CD14-positive monocyte (primary cell): ENCODE data around the gene IL15RA. TPM values are rescaled to one million over a fixed set of nuclear protein-coding genes. Genes with fewer than 3 reads are reported as not detected.

ENCODE experiments used
- DNase-seq, 3 donors: peaks; one replicate each; pipeline ENCODE4 v3.0.0-alpha.2; 2011 to 2022
- H2AFZ ChIP-seq: 2 replicates; pipeline ENCODE4 v1.6.0; 2012; ENCODE audit warnings: mild to moderate bottlenecking, low read depth, low read length, inconsistent platforms; ENCODE audit not compliant: insufficient read depth, poor library complexity, severe bottlenecking
- H3K27ac ChIP-seq, 2 donors: 1 replicate in 1 of 2; 2 replicates in 1 of 2; pipeline ENCODE4 v1.5.1; 2012 to 2013; ENCODE audit warnings: low read length in 2 of 2, control low read depth in 1 of 2, inconsistent platforms in 1 of 2, low read depth in 1 of 2, mild to moderate bottlenecking in 1 of 2
- H3K27me3 ChIP-seq, 2 donors: one replicate each; pipeline versions ENCODE4 v1.6.0 to v1.6.1; 2011 to 2013; ENCODE audit warnings: low read length in 2 of 2; ENCODE audit not compliant: control insufficient read depth in 2 of 2, insufficient read depth in 2 of 2
- H3K36me3 ChIP-seq, 2 donors: replicated peaks in 1 of 2; 1 replicate in 1 of 2; 2 replicates in 1 of 2; pipeline versions ENCODE4 v1.5.1 to v1.6.1; 2012 to 2013; ENCODE audit warnings: low read length in 2 of 2, control low read depth in 1 of 2, inconsistent platforms in 1 of 2, mild to moderate bottlenecking in 1 of 2; ENCODE audit not compliant: insufficient read depth in 2 of 2, control insufficient read depth in 1 of 2
- H3K4me1 ChIP-seq, 2 donors: 1 replicate in 1 of 2; 2 replicates in 1 of 2; pipeline versions ENCODE4 v1.5.1 to v1.6.1; 2012 to 2013; ENCODE audit warnings: low read length in 2 of 2, control low read depth in 1 of 2, inconsistent platforms in 1 of 2, mild to moderate bottlenecking in 1 of 2, moderate library complexity in 1 of 2; ENCODE audit not compliant: insufficient read depth in 2 of 2, control insufficient read depth in 1 of 2
- H3K4me2 ChIP-seq: replicated peaks from 2 replicates; pipeline ENCODE3; 2012; ENCODE audit warnings: low read length, moderate library complexity, mild to moderate bottlenecking; ENCODE audit not compliant: poor library complexity, severe bottlenecking; ENCODE audit errors: extremely low read depth
- H3K4me3 ChIP-seq, 3 experiments: fragments of 200-600 bp in 1 of 3; sonication (generic) in 1 of 3; replicated peaks in 1 of 3; 1 replicate in 2 of 3; 2 replicates in 1 of 3; pipeline ENCODE4 v1.5.1; 2011 to 2013; ENCODE audit warnings: low read length in 3 of 3, mild to moderate bottlenecking in 3 of 3, control low read depth in 2 of 3, low read depth in 2 of 3, inconsistent platforms in 1 of 3, moderate library complexity in 1 of 3
- H3K79me2 ChIP-seq: 2 replicates; pipeline ENCODE4 v1.6.0; 2012; ENCODE audit warnings: mild to moderate bottlenecking, control low read depth, inconsistent platforms, low read length, moderate library complexity; ENCODE audit not compliant: insufficient read depth
- H3K9ac ChIP-seq: 2 replicates; pipeline ENCODE4 v1.6.0; 2017; ENCODE audit warnings: low read length, mild to moderate bottlenecking; ENCODE audit not compliant: insufficient read depth, poor library complexity, severe bottlenecking
- H3K9me3 ChIP-seq, 2 donors: replicated peaks in 1 of 2; 1 replicate in 1 of 2; 2 replicates in 1 of 2; pipeline versions ENCODE4 v1.5.1 to v1.6.1; 2012 to 2013; ENCODE audit warnings: low read length in 2 of 2, control low read depth in 1 of 2; ENCODE audit not compliant: control insufficient read depth in 1 of 2, insufficient read depth in 1 of 2
- H4K20me1 ChIP-seq: 2 replicates; pipeline ENCODE4 v1.6.0; 2012; ENCODE audit warnings: mild to moderate bottlenecking, low read length, control low read depth, moderate library complexity; ENCODE audit not compliant: insufficient read depth
- H3K27ac Mint-ChIP-seq, 7 donors: one replicate each; pipeline ENCODE4 v1.8.0; 2020; ENCODE audit warnings: mild to moderate bottlenecking in 7 of 7, mixed read lengths in 7 of 7, moderate library complexity in 6 of 7, inconsistent platforms in 2 of 7
- H3K27me3 Mint-ChIP-seq, 3 donors: one replicate each; pipeline ENCODE4 v1.8.0; 2021 to 2022; ENCODE audit warnings: low read depth in 3 of 3, mild to moderate bottlenecking in 3 of 3, mixed read lengths in 3 of 3, moderate library complexity in 3 of 3, inconsistent platforms in 1 of 3
- H3K36me3 Mint-ChIP-seq, 2 donors: one replicate each; pipeline ENCODE4 v1.8.0; 2020; ENCODE audit warnings: mixed read lengths in 2 of 2, inconsistent platforms in 1 of 2, mild to moderate bottlenecking in 1 of 2
- H3K4me1 Mint-ChIP-seq: one replicate; pipeline ENCODE4 v1.8.0; 2020; ENCODE audit warnings: mild to moderate bottlenecking, mixed read lengths
- H3K4me3 Mint-ChIP-seq, 2 donors: one replicate each; pipeline ENCODE4 v1.8.0; 2020; ENCODE audit warnings: mild to moderate bottlenecking in 2 of 2, mixed read lengths in 2 of 2, moderate library complexity in 1 of 2
- H3K9me3 Mint-ChIP-seq, 7 donors: one replicate each; pipeline ENCODE4 v1.8.0; 2020 to 2022; ENCODE audit warnings: mixed read lengths in 7 of 7, mild to moderate bottlenecking in 6 of 7, moderate library complexity in 6 of 7, inconsistent platforms in 2 of 7
- CTCF ChIP-seq: fragments of 200-600 bp; IDR thresholded peaks from one replicate; pipeline ENCODE4 v1.8.0; 2022; ENCODE audit warnings: antibody characterized with exemption, mild to moderate bottlenecking
- WGBS: methylation state at CpG from one replicate; pipeline ENCODE4 v1.1.5; 2013; ENCODE audit warnings: missing lambda C conversion rate; ENCODE audit not compliant: insufficient coverage; 5-methylcytosine and 5-hydroxymethylcytosine counted together
- intact Hi-C, 2 donors: fragments of 100-400 bp; cut with micrococcal nuclease; formaldehyde crosslinking; loops; one replicate each; pipeline versions ENCODE4 v1.15.0 to v1.15.1; 2023
- polyA plus RNA-seq, 3 donors: library from polyadenylated mRNA; depleted of rRNA in 1 of 3; unstranded in 2 of 3; stranded (reverse) in 1 of 3; fragments of 300-500 nt in 2 of 3; fragments of >200 nt in 1 of 3; fragmentation: Illumina TruSeq in 2 of 3; gene quantifications; 1 replicate in 2 of 3; 2 replicates in 1 of 3; pipeline ENCODE4 v1.2.3, GENCODE V29; 2012 to 2021

The IL15RA gene
- polyA plus RNA-seq, 3 donors = 12.4 to 23.1 (median 12.6) TPM

- H3K9ac ChIP-seq = no peak overlapping the region
- peaks cover 0 to 3% of the 10 kb centered on the region in 2 donors for H3K27me3 ChIP-seq
- H3K4me2 ChIP-seq = no peak overlapping the region
- no peak overlapping the region for H2AFZ ChIP-seq
- peaks cover 13% of the 10 kb centered on the region for H3K4me1 Mint-ChIP-seq
- no peak overlapping the region for H3K4me3 ChIP-seq
- H3K36me3 ChIP-seq = no peaks in the 10 kb centered on the region
- H4K20me1 ChIP-seq = no peaks in the 10 kb centered on the region
- peaks cover 7 to 8% (median 8%) of the 10 kb centered on the region in 3 donors for H3K27me3 Mint-ChIP-seq
- H3K4me1 ChIP-seq = peaks cover 3 to 9% of the 10 kb centered on the region in 2 donors
- DNase-seq = no peak
- H3K36me3 Mint-ChIP-seq = no peaks in the 10 kb centered on the region
- H3K27ac Mint-ChIP-seq = no peak overlapping the region
- H3K9me3 ChIP-seq = no peaks in the 10 kb centered on the region
- peaks cover 4% of the 10 kb centered on the region for H3K79me2 ChIP-seq
- TF ChIP-seq CTCF = no peak
- H3K4me3 Mint-ChIP-seq = no peak overlapping the region
- no peak overlapping the region for H3K27ac ChIP-seq
- 96% methylated on average over 8 of the region's 9 CpGs for WGBS
- intact Hi-C loops = no loop called here
- H3K9me3 Mint-ChIP-seq = no peaks in the 10 kb centered on the region
These were observed 4.2 kb upstream of the IL15RA start for GRCh38 chr10:5981529-5981928.

GRCh38 chr10:5978230-5978489 lies 817 bp upstream of the IL15RA start:
- Mint-ChIP-seq H3K4me3 (peak overlapping the region; percentile 94 to 99), H3K36me3 (peaks cover 0 to 7% of the 10 kb centered on the region in 2 donors), H3K9me3 (no peaks in the 10 kb centered on the region), H3K4me1 (peaks cover 21% of the 10 kb centered on the region), H3K27ac (peak overlapping the region; percentile 28 to 78 (median 68)), H3K27me3 (peaks cover 5 to 8% (median 7%) of the 10 kb centered on the region in 3 donors)
- no peaks in the 10 kb centered on the region for H3K9me3 ChIP-seq
- H3K4me1 ChIP-seq = peaks cover 13 to 25% of the 10 kb centered on the region in 2 donors
- intact Hi-C loops = loop anchor here in 1 of 2 donors (10.0 kb wide), 1 partner anchor 293 kb away; the partner anchor contains the start of gene TASOR2
- H3K4me3 ChIP-seq = peak overlapping the region; percentile 71 to 97 (median 96)
- H3K79me2 ChIP-seq = peaks cover 31% of the 10 kb centered on the region
- peak overlapping the region; percentile 86 for H3K9ac ChIP-seq
- no peaks in the 10 kb centered on the region for H4K20me1 ChIP-seq
- H3K27me3 ChIP-seq = peaks cover 0 to 3% of the 10 kb centered on the region in 2 donors
- no peak for DNase-seq
- no peak for TF ChIP-seq CTCF
- 9% methylated on average over 4 of the region's 6 CpGs for WGBS
- H2AFZ ChIP-seq = peak overlapping the region; percentile 95
- no peaks in the 10 kb centered on the region for H3K36me3 ChIP-seq
- H3K27ac ChIP-seq = peak overlapping the region in 1 of 2 donors; percentile 86
- H3K4me2 ChIP-seq = peak overlapping the region; percentile 97
